HG02759 (cell line): Measurements from ENCODE around the gene KIRREL1.

Source experiments
- ATAC-seq: cut with Tn5 transposase; IDR thresholded peaks from one replicate; pipeline ENCODE4 v1.9.1; 2021; ENCODE audit warnings: mild to moderate bottlenecking, moderate library complexity; ENCODE audit not compliant: unreplicated experiment

KIRREL1 gene

DNA sequence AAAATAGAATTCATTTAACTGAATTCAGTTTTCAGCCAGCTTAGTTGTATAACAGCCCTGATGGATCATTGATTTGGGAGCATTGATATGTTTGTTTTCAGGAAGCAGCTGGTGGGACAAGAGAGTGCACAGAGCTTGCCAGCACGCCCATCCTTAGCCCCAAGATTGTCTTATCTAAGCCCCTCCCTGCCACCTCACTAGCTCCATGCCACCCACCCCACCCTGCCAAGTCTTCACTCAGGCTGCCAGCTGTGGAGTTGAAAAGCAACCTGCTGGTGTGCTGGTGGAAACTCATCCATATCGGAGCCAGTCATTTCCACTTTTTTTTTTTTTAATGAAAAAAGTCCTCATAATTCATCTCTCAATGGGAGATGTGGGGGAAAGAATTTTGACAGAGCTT, 11.8 kb downstream of the KIRREL1 start:
- no peak for ATAC-seq

DNA sequence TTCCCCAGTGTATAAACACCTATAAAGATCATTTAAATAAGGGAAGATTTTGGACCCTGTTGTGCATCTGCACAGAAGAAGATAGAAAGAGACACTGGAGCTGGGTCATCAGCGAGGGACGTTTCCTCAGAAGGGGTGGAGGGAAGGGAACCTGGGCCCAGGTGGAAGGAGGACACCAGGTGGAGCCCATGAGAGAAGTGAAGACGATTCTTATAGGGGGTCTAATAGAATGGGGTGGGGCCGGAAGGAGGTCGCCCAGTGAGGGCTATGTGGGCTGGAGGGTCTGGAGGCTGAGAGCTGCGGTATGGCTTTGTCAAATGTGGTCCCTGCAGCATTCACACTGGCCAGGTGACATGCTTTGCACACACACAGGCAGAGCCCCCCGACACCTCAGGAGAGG, 13.7 kb downstream of the KIRREL1 start:
- no peak for ATAC-seq

DNA sequence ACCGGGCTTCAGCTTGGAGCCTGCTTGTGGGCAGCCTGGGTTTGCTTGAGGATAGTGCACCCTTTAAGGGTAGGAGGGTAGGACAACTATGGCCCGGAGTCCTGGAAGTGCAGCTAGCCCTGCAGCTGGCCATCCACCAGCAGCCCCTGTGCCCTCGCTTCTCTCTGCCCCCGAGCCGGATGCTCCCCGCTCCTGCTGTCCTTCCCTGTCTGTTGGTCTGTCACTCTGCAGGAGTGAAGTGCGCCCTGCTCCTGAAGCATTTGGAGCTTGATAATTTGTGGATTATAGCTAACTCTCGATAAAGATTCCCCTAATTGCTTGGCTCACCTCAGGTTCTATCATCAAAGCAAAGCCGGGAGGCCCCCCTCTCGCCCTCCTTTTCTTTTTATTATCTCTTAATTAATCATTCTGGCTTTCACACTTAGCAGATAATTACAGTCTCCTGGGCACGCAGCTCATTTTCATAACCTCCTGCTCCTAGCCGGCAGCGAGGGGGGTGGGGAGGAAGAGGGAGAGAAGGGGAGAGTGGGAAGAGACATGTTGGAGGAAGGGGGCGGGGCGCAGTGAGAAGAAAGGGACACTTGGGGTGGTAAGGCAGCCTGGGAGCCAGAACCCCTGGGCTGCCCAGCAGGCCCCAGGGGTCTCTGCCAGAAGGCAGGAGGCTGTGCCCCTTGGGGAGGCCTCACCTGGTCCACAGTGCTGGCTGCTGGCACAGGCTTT, 14.4 kb downstream of the KIRREL1 start:
- ATAC-seq = no peak

DNA sequence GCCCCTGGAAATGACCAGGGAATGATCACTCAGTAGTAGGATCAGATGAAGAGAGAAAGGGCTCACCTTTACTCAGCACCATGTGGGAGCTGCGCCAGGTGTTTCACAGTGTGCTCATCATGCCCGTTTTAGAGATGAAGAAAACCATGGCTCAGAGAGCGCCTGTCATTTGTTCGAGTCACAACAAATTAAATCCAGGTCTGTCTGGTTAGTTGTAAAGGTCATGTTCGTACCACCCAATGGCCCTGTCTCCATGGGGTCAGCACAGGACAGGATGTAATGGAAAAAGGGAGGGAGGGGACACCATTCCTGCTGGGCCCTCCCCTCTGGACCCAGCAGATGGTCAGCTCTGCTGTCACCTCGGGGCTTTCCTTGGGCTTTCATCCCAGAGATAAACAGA, 15.2 kb downstream of the KIRREL1 start:
- no peak for ATAC-seq

DNA sequence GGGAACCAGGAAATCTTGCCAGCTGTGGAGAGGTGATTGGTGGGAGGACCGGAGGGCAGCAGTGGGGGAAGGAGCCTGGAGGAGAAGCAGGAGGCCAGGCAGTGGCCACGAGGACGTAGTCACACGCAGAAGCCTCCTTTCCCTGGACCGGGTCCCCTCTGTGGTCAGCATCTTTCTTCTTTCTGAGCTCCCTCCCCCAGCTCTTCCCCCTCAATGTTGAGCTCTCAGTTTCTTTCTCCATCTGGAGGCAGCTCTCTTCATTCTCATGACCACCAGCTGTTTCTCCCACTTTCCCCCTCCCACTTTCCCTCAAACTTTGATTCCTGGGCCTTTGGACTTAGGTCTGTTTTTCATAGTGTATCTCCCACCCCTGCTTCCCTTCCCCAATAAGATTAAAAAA, 18.3 kb downstream of the KIRREL1 start:
- ATAC-seq = no peak

DNA sequence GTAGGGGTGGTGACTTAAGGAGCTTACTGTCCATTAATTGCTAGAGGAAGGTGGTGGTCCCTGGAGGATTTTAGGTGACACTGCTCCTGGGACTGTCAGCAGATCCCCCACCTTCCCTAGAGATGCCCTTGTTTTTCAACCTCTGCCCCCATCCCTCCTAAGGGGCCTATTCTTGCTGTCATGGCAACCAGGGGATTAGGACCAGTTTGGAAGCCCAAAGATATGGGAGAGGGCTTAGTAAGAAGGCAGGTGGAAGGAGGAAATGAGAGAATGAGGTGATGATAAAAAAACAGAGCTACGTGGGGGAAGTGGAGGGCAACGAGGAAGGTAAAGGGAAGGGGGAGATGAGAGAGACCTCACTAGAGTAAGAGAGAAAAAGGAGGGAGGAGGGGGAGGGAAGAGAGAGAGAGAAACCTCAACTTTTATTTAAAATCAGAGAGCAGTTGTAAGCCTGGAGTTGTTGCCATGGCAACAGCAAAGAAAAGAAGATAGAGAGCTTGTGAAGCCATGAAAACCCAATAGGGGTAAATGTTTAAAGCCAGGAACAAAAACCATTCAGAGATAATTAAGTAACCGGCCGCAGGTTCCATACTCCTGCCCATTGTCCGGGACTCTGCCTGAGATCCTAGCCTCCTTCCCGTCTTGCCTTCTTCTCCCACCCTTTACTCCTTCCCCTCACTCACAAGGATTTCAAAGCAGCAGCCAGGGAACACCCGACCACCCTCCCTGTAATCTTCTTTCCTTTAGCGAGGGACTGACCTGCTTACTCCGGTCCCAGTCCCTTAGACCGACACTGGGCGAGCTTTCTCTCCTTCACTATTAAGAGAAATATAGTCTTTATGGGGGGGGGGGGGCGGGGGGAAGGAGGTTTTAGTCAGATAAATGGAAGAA, 20.6 kb downstream of the KIRREL1 start:
- ATAC-seq = no peak

- ATAC-seq = no peak
These were observed 21.4 kb downstream of the KIRREL1 start for GRCh38 chr1:158014731-158015320.

- ATAC-seq = no peak
These were observed 23.3 kb downstream of the KIRREL1 start for GRCh38 chr1:158016651-158017335.

- no peak for ATAC-seq
These were observed 24.6 kb downstream of the KIRREL1 start for GRCh38 chr1:158017800-158018595.

- ATAC-seq = no peak
These were observed 25.9 kb downstream of the KIRREL1 start for GRCh38 chr1:158019171-158019868.

DNA sequence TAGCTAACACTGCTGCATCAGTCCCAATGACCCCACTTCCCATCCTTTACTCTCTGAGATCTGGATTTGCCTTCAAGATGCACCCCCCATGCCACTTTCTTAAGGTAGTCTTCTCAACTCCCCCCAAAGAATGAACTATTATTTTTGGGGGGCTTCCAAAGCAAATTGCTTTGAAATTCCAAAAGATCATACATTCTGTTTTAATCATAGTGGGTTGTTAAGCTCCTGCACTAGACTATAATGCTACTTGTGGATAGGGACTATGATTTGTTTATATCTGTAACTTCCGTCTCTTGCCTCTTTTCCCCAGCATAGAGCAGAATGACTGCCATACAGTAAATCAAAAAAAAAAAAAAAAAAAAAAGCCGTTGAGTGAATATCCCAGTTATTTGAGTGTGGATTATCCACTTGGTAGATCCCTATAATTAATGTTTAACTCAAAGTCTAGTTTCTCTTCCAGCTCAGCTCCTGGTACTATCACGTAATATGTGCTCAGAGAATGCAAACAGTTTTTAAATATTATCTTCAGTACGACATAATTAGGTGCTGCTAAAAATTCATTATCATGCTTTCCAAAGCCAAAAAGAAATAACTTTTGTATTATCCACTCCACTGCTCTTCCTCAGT, 26.9 kb downstream of the KIRREL1 start:
- ATAC-seq = no peak

GRCh38 chr1:158020886-158021620, 27.6 kb downstream of the KIRREL1 start:
- ATAC-seq = no peak

GRCh38 chr1:158021721-158022120, 28.3 kb downstream of the KIRREL1 start:
- no peak for ATAC-seq

DNA sequence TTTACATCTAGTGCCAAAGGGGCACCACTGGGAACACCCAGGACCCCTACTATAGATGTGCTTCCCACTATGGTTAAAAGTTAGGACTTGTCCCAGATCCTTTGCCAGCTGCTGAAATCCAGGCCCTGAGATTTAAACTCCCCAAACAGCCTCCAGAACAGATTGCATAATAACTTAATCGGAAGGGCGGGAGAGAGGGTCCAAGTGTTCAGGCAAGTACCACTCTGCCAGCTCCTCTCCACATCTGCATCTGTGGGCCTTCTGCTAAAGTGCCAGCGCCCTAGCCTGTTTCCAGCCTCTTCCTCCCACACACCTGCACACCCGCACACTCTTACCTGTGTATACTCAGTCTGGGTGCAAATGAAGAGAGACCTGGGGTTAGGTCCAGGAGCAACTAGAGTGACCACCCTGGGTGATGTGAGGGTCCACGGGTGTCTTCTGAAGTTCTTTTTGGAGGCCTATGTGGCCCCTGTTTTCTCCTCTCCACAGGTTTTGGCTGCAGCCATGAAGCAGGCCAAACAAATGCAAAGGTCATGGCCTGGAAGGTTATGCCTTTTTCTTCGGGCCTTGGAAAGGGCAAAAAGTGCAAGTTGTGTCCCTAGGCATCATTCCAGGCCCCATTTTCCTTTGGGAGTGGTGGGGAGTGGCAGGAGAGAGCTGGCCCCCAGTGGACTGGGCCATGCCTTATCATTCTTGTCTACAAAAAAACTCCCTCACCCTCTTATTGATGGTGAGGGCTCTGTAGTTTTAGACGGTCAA, 29.3 kb downstream of the KIRREL1 start:
- no peak for ATAC-seq

DNA sequence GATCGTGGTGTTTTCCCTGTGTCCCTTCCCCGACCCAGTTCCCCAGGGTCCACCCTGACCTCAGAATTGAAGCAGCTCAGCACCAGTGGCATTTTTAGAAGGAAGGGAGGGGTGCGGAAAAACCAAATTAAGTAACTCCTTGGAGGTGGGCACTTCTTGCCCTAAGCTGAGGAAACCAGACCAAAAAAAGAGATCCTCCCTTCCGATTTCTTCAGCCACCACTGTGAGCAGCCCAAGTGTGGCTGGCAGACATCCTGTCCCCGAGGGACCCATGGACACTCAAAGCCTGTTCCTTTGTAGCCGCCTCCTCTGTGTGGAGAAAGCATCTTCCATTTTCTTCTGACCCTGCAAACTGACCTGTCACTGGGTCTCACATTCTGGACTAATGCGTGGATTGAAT, 31.3 kb downstream of the KIRREL1 start:
- no peak for ATAC-seq

- no peak for ATAC-seq
These were observed 32.3 kb downstream of the KIRREL1 start for GRCh38 chr1:158025576-158026230.

GRCh38 chr1:158026651-158027050, 33.2 kb downstream of the KIRREL1 start:
- no peak for ATAC-seq
